ENCODE results near the gene CCL27.

CCL27 gene

DNA sequence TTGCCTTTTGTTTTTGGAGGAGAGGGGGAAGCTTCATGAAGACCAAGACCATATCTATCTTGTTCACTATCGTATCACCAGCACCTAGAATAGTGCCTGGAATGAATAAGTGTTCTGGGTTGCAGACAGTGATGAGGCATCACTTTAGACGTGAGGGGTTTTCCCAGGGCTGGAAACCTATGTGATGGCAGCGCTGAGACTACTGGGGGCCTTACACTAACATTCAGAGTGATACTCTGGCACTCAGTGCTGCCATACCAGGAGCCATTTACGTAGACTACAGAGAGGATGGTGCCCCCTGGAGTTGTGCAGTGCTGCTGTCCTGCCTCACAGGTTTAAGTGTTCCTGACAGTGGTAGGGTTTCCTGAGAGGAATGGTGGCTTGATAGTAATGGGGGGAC is 21.7 kb upstream of the CCL27 start:
- DNase-seq, result no peak

DNA sequence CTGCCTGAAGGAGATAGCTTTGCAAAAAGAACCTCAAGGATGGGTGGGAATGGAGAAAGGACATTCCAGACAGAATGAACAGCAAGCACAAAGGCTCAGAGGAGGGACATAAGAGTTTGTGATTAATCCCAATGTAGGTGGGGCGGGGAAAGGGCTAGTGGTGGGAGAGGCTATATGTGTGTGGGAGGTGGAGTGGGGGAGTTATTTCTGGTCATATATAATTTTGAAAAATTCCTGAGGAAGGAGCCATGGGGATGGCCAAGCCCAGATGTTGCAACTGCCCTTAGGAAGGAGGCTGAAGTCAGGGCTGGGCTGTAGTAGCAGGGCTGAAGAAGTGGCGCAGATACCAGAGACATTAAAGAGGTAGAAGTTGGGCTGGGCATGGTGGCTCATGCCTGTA is 13.4 kb upstream of the CCL27 start:
- no peak for DNase-seq

DNA sequence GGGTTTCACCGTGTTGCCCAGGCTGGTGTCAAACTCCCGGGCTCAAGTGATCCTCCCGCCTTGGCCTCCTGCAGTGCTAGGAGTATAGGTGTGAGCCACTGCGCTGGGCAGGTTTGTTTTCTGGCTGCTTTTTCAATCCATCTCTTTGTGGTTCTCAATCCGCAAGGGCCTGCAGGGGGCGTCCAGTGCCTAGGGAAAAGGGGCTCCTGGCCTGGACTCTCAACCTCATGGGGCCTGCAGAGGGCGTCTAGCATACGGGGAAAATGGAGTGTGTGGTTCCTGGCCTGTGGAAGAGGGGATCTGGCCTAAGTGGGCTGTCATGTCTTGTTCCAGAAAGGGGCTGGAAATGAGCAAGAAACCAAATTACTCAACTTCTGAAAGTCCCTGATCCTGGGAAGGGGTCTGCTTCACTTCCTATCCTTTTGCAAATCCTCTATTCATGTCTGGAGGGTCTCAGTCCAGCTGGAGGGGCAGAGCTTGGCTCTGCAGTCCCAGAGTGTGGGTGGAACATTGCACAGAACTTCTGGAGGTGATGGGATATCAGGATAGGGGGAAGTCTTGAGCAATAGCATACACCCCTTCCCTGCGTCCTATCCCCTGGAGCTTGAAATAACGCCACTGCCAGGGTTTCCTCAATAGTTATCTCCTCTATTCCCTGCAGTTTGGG is 12.7 kb upstream of the CCL27 start:
- peak; percentile 11 for DNase-seq

DNA sequence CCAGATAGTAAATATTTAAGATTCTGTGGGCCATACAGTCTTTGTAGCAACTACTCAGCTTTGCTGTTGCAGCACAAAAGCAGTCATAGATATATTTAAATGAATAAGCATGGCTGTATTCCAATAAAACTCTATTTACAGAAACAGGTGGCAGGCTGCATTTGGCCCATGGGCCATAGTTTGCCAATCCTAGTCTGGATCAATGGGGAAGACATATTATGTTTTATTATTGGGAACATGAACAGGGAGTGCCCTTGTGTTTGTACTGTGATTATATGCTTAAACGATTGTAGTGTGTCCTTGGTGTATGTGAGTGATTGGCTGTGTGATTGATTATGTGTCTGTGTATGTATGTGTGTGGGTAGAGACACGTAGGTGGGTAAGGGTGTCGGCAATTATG is 12.0 kb upstream of the CCL27 start:
- DNase-seq, result no peak

DNA sequence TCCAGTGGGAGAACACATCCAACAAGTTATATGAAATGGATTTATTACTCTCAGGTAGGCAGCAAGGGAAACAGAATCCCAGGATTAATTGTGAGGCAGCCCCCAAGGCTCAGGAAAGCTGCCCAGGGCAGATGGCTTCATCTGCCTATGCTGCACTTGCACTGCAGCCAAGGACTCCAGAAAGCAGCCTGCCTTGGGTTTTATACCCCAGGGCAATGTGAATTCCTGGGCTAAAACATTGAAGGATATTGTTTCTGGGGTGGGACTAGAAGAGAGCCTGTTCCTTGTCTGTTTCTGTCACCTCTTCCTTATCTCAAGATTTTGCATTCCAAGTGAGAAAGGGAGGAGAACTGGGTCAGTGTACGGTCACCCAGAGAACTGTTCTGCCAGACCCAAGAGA is 8.8 kb upstream of the CCL27 start:
- DNase-seq, result no peak

DNA sequence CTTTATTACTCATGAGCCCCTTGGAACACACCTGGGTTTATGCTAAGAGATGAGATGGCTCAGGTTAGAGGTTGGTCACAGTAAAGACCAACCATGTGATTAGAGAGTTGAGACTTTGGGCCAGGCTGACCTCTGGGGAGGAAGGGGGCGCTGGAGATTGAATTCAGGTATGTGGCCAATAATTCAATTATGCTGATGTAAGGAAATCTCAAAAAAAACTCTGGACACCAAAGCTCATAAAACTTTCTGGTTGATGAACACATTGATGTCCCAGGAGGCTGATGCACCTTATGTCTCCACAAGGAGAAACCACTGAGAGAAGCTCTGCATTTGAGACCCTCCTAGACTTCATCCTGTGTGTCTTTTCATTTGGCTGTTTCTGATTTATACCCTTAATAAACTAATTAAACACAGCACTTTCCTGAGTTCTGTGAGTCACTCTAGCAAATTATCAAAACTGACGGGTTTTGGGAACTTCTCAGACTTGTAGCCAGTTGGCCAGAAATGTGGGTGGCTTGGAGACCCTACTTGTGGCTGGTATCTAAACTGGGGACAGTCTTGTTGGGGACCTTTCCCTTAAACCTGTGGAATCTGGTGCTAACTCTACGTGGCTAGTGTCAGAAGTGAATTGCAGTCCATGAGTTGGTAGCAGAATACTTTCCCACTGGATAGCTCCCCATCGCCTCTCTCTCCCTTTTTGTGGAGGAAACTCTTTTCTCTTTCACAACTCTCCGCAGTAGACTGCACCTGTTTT is 7.5 kb upstream of the CCL27 start:
- DNase-seq, result no peak

DNA sequence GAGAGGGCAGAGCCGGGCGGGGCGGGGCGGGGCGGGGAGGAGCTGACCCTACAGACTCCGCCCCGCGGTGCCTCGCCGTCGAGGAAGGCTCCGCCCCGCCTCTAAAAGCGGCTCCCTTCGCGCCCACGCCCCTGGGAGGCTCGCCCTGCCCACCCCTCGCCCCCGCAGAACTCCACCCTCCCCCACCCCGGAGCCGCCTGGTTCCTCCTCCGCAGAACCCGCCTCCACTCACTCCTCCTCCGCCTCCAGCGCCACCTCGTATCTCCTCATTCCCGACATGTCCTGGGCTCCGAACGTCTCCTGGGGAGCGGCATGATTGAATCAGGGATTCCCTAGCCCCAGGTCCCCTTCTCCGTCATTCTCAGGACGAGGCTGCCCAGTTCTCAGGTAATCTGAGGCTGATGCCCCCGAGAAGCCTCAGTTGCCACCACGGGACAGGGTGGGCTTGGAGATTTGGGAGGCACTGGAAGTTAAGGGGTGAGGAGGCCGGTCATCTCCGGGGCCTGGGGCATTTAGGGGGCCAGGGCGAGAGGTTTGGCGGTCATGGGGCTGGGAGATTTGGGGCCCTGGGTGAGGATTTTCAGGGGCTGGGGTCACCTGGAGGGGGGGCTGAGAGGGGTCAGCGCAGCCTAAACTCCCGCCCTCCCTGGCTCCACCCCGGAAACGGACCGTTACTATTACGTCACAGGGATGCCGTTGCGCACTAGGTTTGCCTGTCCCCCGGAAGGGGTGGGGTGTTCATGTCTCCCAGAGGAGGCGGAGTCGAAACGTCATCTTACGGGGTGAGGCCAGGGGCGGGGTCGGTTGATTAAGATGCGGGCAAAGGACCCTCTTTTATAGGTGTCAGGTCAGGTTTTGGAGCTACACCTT is 3.2 kb upstream of the CCL27 start:
- DNase-seq, result peak; percentile 31

DNA sequence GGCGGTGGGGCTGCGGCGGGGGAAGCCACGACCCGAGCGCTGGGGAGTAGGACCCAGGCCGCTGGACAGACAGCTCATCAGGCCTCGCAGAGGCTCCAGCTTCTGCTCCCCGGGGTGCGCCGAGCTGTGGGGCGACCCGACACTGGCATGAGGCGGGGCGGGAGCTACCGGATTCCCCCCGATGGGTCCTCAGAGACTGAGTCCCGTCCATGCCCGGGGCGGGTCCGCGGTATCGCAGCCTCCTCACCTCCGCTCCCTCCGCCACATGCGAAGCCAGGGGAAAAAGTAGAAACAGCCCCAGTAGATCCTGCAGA is 2.6 kb upstream of the CCL27 start:
- no peak for DNase-seq

DNA sequence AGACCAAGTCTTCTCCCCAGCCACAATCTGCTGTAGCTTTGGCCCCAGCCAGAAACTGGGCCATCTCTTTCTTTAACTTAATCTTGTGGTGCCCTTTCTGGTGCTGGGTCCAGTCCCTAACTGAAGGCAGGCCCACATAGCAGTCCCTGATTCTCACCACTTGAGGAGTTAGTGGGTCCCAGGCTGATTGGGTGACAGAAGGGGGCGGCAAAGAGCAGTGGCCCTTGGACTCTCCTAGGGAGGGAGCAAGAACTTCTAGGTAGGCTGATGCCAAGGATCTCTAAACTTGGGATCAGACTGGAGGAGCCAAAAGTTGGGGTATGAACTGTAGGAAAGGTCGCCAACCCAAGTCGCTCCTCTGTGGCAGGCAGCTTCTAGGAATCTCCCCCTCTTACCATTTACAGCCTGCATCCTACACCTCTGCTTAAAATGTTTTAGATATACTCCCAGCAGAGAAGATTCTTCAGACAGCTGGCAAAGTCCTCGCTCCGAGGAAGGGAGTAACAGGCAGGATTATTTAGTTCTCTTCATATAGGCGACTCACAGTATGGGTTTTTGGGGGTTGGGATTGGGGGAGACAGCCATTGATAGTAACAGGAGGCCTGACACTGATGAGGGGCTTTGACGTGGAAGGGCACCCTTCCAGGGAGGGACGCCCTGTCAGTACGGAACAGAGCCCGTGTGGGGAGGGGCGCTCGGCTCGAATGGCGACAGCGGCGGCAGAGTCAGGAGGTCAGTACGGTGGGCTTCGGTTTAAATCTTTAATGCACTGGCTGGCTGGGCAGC is 2.0 kb upstream of the CCL27 start:
- no peak for DNase-seq

DNA sequence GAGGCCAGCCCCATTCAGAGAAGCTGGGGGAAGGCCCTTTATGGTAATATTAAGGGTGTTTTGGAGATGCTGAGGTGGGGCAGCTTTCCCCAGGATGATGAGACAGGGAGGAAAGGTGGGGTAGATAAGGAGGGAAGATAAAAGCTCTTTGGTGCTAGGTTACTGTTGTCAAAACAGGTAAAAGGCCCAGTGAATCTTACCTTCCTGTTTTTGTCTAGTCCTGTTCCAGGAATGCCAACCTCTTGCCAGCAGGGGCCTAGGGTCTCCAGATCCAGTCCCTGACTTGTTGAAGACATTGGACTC is 797 bp upstream of the CCL27 start:
- no peak for DNase-seq

DNA sequence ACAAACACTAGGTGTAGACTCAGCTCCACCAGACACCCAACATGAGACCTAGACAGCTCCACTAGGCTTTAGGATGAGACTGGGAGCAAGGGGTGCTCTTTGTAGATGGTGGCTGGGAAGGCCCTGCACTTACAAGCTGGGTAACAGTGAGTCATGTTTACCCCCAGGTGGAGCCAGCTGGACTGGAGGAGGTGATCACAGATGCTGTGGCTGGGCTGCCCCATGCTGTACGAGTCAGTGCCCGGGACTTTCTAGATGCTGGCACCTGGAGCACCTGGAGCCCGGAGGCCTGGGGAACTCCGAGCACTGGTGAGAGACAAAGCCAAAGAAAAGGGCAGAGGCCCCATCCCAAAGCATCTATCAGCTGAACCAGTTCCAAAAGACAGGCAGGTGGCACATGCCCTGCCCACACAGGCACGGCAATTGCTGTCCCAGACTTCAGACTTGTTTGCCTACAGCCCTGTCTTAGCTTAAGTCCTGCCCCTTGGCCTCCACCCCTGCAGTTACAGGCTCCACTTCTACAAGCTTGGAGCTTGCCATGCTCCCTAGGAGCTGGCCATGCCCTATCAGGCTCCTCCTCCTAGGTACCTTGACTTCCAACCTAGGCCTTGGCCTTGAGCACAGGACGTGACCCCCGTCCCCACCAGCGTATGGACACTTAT is 2.7 kb downstream of the CCL27 start:
- DNase-seq, result no peak

DNA sequence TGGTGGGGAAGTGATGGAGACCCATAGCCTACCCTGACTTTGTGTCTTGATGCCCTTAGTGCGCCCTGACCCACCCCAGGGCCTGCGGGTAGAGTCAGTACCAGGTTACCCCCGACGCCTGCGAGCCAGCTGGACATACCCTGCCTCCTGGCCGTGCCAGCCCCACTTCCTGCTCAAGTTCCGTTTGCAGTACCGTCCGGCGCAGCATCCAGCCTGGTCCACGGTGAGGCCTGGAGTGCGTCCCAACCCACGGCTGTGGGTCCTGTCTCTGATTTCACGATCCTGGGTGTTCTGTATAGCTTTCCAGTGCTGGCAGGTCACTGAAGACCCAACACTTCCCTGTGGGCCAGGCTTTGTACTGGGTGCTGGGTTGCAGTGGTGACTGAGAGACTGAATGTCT is 4.0 kb downstream of the CCL27 start:
- no peak for DNase-seq

DNA sequence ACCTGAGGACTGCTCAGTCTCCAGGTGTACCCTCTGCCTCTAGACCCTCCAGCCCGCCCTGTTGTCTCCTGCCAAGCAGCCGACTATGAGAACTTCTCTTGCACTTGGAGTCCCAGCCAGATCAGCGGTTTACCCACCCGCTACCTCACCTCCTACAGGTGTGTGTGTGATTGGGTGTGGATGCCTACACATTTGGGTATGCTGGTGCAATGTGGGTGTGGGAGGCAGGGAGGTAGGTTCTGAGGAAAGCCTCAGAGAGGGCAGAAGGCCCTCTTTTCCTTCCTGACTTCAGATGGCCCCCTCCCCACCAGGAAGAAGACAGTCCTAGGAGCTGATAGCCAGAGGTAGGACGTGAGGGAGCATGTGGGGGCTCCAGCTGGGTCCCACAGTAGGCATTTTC is 5.5 kb downstream of the CCL27 start:
- no peak for DNase-seq

DNA sequence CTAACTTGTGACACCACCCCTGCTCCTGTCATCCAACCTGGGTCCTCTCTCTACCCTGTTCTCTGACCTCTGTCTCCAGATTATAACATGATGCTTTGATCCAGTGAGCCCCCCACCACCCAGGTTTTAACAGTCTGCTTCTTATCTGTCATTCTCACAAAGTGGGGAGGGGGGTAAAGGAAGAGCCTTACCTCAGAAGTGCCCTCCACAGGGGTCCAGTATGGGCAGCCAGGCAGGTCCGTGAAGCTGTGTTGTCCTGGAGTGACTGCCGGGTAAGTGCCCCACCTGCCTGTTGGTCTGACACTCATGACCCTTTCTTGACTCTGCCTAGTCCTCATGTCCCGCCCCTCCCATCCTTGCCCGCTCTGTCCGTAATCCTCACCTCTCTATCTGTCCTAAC is 7.1 kb downstream of the CCL27 start:
- no peak for DNase-seq

DNA sequence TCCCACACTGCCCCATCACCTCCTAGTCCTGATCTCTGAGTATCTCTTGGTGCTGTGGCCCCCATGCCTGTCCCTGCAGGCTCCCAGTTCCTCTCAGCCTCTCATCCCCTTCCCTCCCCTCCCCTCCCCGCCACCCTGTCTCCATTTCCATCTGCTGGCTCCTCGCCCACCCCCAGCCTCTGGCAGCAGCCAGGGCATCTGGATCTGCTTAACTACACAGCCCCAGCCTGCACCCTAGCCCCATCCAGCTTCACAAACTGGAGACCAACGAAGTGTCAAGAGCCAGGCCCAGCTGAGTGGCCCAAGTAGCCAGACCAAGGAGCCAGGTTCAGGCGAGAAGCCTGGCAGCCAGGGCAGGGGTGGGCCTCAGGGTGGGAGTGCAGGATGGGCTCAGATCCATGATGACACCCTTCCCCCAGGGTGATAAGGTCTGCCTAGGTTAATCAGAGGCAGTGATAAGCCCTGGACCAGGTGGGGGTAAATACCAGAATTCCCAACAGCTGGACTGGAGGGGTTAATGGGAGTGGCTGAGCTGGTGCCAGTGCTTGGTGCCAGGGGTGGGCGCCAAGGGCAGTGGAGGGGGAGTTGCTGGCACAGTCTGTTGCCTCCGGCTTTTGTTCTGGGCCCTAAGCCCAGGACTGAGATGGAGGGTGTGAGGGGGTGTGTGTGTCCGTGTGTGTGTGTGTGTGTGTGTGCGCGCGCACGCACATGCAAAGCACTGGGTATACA is 8.0 kb downstream of the CCL27 start:
- DNase-seq, result peak; percentile 34

DNA sequence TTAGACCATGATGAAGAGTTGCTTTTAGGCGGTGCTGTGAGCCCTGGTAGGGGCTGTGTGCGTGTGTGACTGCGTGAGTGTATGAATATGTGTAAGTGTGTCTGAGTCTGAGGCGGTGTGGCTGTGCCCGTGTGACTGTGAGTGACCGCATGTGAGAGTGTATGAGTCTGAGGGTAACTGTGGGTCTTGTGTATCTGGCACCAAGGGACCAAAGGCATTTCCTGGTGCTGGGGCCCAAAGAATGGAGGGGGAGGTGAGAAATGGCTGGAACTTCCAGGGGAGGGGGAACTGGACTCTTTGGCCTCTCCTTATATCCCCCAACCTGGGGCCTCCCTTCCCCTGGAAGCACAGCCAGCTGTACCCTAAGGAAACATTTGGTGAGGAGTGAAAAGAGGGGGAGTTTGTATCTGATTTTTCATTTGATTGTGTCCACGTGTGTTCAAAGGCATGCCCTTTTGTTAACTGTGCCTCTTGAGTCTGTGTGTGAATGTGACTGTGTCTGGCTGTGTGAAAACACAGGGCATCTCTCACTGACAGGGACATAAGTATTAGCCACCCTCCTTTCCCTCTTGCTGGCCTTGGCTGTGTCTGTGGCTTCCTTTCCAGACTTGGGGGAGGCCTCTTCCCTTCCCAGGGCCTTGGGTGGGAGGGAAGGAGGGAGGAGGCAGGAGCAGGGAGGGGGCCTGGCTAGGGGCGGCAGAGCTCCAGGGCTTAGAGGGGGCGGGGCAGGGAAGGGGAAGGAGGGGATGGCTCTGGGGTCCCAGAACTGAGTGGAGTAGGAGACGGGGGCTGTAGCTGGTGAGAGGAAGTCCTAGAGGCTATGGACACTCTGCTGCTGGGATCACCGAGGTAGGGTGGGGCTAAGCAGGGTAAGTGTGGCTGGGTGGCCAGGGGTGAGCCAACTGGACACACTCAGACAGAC is 9.0 kb downstream of the CCL27 start:
- DNase-seq, result no peak

DNA sequence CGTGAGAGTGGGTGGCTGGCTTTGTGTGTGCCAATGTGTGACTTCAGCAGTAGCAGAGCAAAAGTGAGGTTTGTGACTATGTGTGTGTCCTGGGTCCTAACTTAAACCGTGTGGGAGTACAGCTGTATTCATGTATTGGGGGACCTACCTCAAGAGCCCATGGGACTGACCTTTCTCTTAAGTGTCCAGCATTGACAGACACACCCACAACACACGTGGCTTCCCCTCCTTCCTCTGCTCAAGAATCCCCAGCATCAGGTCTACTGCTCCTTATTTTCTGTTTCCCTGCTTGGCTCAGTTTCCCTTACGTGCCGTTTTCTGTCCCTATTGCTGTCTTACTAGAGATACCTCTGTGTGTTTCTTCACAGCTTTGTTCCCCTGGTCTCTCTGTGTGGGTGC is 9.9 kb downstream of the CCL27 start:
- DNase-seq, result no peak

DNA sequence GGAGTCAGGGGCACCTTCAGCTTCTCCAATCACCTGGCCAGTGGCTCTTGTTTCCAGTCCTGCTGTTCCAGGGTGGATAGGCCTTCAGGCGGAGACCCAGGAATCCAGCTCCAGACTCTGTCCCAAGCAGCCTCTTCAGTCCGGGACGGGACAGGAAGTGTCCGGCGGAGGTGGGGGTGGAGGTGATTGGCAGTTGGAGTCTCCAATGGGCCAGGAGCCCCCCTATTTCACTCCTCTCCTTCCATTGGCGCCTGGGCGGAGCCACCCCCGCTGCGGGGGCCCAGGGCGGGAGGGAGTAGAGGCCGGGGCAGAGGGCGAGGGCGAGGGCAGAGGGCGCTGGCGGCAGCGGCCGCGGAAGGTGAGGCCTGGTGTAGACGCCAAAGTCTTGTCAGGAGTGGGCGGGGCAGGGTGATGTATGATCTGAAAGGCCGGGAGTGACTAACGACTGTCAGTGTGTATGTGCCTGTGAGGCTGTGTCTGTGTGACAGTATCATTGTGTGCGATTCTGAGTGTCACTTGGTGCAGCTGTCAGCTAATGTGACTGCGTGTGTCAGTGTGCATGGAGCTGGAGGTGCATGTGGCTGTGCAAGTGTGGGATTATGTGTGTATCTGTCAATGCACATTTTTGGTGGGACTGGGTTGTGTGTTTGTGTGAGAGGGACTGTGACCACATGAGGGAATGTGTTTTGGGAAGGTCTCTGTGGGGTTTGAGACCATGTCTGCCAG is 10.4 kb downstream of the CCL27 start, which contains the start of gene IL11RA:
Gene IL11RA (plus strand): TSS at position 310 of the 726 bp plus-strand sequence. CDS start 3,033 bp downstream, outside the sequence.
- DNase-seq, result no peak

DNA sequence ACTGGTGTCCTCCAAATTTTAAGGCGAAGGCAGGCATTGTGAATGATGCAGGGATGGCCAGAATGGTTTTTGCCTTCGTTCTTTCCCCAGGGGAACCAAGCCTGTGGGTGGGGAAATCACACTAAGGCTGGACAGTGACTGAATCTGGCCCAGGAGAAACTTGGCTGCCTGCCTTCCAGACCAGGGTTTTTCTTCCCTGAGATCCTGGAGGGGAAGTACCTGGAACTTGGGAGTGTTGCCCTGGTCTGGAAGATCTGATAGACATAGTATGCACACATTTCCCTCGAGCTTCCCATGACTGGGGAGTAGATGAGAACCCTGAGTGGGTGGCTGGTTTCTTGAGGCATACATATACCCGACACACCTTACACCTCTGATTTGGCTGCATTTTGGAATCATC is 11.1 kb downstream of the CCL27 start:
- DNase-seq, result no peak

DNA sequence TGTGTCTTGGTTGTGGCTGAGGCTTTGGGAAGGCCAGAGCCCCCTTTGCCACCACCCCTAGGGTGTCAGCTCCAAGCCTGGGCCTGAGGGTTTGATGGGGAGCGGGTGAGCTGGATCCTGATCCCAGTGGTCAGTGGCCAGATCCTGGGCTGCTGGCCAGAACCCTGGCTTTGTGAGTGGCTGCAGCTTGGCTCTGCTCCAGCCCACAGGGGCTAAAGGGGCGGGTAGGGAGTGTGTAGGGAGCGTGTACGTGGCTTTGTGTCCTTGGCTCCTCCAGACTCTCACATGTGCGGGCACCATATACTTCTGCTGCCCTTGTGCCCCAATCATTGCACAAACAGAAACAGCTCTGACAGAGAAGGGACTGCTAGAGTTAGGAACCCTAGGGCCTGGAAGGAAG is 11.6 kb downstream of the CCL27 start:
- DNase-seq, result no peak

Measured in NCI-H524 treated with DMSO at 0.1 percent for 48 hours (cell line).